Panc1 (cell line): ENCODE results near the gene MYLK. TPM values are rescaled to one million over a fixed set of nuclear protein-coding genes. Genes with fewer than 3 reads are reported as not detected.

ENCODE experiments used
- ATAC-seq: fragments of 200-7000 bp; cut with Tn5 transposase; 2 replicates; pipeline ENCODE4 v1.9.1; 2020; ENCODE audit warnings: mild to moderate bottlenecking, moderate library complexity
- BruUV-seq: library from RNA; stranded (reverse); fragments of 400-500 nt; replicated peaks from 2 replicates; lab custom pipeline; 2021; lab: Mats Ljungman, UMichigan
- CTCF ChIA-PET: fragments of 300-600 bp; sonication (Branson Sonifier 250); formaldehyde crosslinking; loops from one replicate; lab custom pipeline; 2022; ENCODE audit warnings: antibody characterized with exemption; lab: Charles Lee
- POLR2A ChIA-PET: fragments of 300-600 bp; sonication (Branson Sonifier 250); formaldehyde crosslinking; loops from one replicate; lab custom pipeline; 2022; ENCODE audit warnings: antibody characterized with exemption; lab: Charles Lee
- DNase-seq: peaks from one replicate; pipeline ENCODE4 v3.0.0-alpha.2; 2010; ENCODE audit warnings: low read depth, low spot score
- H3K27ac ChIP-seq: 2 replicates; pipeline ENCODE4 v1.5.1; 2011; ENCODE audit warnings: mild to moderate bottlenecking, low read length, inconsistent platforms
- H3K27me3 ChIP-seq: fragments of 200-500 bp; sonication (Bioruptor generic); 2 replicates; pipeline ENCODE4 v1.6.0; 2014; ENCODE audit warnings: low read length, inconsistent platforms; ENCODE audit not compliant: control insufficient read depth, insufficient read depth
- H3K36me3 ChIP-seq: fragments of 200-500 bp; sonication (Bioruptor generic); 2 replicates; pipeline ENCODE4 v1.5.1; 2014; ENCODE audit warnings: inconsistent platforms, mild to moderate bottlenecking, low read length, moderate library complexity; ENCODE audit not compliant: control insufficient read depth, insufficient read depth
- H3K4me1 ChIP-seq: 2 replicates; pipeline ENCODE4 v1.5.1; 2011; ENCODE audit warnings: inconsistent platforms, mild to moderate bottlenecking, low read length, moderate library complexity; ENCODE audit not compliant: control insufficient read depth, insufficient read depth
- H3K4me3 ChIP-seq, 2 experiments: 2 replicates each; pipeline ENCODE4 v1.5.1; 2011 to 2012; ENCODE audit warnings: low read depth in 2 of 2, low read length in 2 of 2, mild to moderate bottlenecking in 2 of 2, inconsistent platforms in 1 of 2, moderate library complexity in 1 of 2
- H3K9me3 ChIP-seq: fragments of 200-500 bp; sonication (Bioruptor generic); 2 replicates; pipeline ENCODE4 v1.5.1; 2014; ENCODE audit warnings: low read depth, mild to moderate bottlenecking, inconsistent platforms, low read length, moderate library complexity; ENCODE audit not compliant: control insufficient read depth, insufficient read depth
- POLR2AphosphoS5 ChIP-seq: IDR thresholded peaks from 2 replicates; pipeline ENCODE4 v1.6.1; 2012; ENCODE audit warnings: mild to moderate bottlenecking, low read depth, low read length, moderate library complexity
- SIN3A ChIP-seq: IDR thresholded peaks from 2 replicates; pipeline ENCODE4 v1.6.1; 2012; ENCODE audit warnings: low read depth, mild to moderate bottlenecking, low read length, moderate library complexity, borderline replicate concordance; ENCODE audit not compliant: insufficient read depth
- TCF7L2 ChIP-seq: IDR thresholded peaks from 2 replicates; pipeline ENCODE4 v1.6.1; 2011; ENCODE audit warnings: mild to moderate bottlenecking, low read depth, low read length, inconsistent platforms
- in situ Hi-C: cut with HindIII; loops from 2 replicates; pipeline ENCODE4 v1.10.0; 2016; ENCODE audit warnings: low sequenced_read_pairs, low pct_unique_long_range_greater_than_20kb
- intact Hi-C: fragments of 100-400 bp; cut with micrococcal nuclease; formaldehyde crosslinking; loops from one replicate; pipeline ENCODE4 v1.10.0; 2022; ENCODE audit not compliant: unreplicated experiment
- total RNA-seq: library from RNA; stranded (reverse); gene quantifications from one replicate; pipeline ENCODE4 v1.2.1, GENCODE V29; 2021; ENCODE audit not compliant: unreplicated experiment
- TF ChIP-seq, protein P1 (sequence below), 2 experiments: IDR thresholded peaks; 2 replicates each; pipeline ENCODE4 v1.6.1; 2011 to 2012; ENCODE audit warnings: low read depth in 2 of 2, control low read depth in 1 of 2, low read length in 1 of 2, mild to moderate bottlenecking in 1 of 2, moderate library complexity in 1 of 2; ENCODE audit not compliant: insufficient read depth in 1 of 2
- TF ChIP-seq, protein P2 (sequence below): fragments of 450-650 bp; IDR thresholded peaks from 2 replicates; pipeline ENCODE4 v1.5.1; 2017; ENCODE audit warnings: mild to moderate bottlenecking

Gene MYLK
- total RNA-seq, 1 experiment from 2014 or later, result 29.7 TPM

DNA sequence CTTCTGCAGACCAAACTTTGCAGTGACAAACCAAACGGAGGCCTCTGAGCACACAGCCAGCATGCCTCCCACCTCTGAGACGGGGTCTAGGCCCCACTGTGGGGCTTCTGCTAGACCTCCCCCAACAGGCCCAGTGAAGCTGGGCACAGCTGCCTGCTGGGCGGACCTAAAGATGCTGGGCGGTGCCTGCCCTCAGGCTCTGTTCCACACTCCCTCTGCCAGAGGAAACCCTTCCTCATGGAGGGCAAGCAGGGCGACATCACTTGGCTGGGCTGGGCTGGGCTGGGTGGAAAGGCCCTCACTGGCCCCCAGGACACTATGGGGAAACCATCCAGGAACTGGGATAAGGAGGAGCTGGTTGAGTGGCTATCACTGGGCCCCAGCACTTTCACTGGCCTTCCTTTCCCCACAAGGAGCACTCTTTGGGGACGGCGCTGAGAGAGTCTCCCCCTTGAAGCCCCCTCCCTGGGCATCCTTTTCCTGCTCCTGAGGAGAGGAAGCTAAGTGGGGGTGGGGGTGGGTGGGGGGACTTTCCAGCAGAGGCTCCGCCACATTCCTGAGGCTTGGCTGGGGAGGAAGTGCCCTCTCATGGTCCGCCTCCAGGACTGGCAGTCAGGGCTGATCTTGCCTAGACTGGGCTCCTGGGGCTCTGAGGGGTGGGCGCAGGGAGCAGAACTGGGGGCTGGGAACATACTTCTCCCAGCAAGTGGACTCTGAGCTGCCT is 201.2 kb downstream of the MYLK start:
- BruUV-seq, result no TSS peak
- ChIA-PET POLR2A (no interaction called here), CTCF (interaction anchor here (0.6 kb wide), 1 partner anchor 41 kb away, joined by 7 read pairs; no protein-coding TSS in a partner anchor)
- Histone ChIP-seq H3K9me3 (no peaks in the 10 kb centered on the region), H3K36me3 (no peaks in the 10 kb centered on the region), H3K27me3 (no peaks in the 10 kb centered on the region), H3K4me1 (no peaks in the 10 kb centered on the region), H3K4me3 (no peak overlapping the region), H3K27ac (no peak overlapping the region)
- TF ChIP-seq POLR2AphosphoS5, result no peak
- TF ChIP-seq, protein P1, sequence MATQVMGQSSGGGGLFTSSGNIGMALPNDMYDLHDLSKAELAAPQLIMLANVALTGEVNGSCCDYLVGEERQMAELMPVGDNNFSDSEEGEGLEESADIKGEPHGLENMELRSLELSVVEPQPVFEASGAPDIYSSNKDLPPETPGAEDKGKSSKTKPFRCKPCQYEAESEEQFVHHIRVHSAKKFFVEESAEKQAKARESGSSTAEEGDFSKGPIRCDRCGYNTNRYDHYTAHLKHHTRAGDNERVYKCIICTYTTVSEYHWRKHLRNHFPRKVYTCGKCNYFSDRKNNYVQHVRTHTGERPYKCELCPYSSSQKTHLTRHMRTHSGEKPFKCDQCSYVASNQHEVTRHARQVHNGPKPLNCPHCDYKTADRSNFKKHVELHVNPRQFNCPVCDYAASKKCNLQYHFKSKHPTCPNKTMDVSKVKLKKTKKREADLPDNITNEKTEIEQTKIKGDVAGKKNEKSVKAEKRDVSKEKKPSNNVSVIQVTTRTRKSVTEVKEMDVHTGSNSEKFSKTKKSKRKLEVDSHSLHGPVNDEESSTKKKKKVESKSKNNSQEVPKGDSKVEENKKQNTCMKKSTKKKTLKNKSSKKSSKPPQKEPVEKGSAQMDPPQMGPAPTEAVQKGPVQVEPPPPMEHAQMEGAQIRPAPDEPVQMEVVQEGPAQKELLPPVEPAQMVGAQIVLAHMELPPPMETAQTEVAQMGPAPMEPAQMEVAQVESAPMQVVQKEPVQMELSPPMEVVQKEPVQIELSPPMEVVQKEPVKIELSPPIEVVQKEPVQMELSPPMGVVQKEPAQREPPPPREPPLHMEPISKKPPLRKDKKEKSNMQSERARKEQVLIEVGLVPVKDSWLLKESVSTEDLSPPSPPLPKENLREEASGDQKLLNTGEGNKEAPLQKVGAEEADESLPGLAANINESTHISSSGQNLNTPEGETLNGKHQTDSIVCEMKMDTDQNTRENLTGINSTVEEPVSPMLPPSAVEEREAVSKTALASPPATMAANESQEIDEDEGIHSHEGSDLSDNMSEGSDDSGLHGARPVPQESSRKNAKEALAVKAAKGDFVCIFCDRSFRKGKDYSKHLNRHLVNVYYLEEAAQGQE (IDR thresholded peaks at IDR 0.05; ENCODE audit: insufficient read depth in 1 of 2, low read depth in 2 of 2, low read length in 1 of 2), result no peak
- TF ChIP-seq, protein P2, sequence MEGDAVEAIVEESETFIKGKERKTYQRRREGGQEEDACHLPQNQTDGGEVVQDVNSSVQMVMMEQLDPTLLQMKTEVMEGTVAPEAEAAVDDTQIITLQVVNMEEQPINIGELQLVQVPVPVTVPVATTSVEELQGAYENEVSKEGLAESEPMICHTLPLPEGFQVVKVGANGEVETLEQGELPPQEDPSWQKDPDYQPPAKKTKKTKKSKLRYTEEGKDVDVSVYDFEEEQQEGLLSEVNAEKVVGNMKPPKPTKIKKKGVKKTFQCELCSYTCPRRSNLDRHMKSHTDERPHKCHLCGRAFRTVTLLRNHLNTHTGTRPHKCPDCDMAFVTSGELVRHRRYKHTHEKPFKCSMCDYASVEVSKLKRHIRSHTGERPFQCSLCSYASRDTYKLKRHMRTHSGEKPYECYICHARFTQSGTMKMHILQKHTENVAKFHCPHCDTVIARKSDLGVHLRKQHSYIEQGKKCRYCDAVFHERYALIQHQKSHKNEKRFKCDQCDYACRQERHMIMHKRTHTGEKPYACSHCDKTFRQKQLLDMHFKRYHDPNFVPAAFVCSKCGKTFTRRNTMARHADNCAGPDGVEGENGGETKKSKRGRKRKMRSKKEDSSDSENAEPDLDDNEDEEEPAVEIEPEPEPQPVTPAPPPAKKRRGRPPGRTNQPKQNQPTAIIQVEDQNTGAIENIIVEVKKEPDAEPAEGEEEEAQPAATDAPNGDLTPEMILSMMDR, result no peak
- TF ChIP-seq TCF7L2, result no peak
- no peak for TF ChIP-seq SIN3A
- intact Hi-C loops, result no loop called here
- DNase-seq (no peak), ATAC-seq (no peak)
- in situ Hi-C loops, result no loop called here

DNA sequence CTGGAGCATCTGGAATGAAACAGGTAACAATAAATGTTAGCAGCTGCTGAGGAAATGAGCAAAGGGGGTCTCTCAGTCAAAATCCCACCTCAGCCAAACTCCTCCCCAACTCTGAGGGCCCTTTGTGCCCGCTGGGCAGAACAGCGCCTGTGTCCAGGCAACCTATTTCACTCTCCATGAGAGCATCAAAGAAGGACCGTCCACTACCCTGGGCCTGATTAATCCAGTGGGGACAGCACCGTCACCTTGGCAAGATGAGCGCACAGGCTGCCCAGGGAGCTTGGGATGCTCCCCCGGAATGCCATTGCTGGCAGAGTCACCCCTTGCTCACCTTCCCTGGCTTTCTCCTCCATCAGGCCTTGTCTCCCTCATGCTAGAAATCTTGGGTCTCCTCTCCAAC is 201.8 kb downstream of the MYLK start:
- Histone ChIP-seq H3K36me3 (no peaks in the 10 kb centered on the region), H3K4me3 (no peak overlapping the region), H3K27ac (no peak overlapping the region), H3K9me3 (no peaks in the 10 kb centered on the region), H3K4me1 (no peaks in the 10 kb centered on the region), H3K27me3 (no peaks in the 10 kb centered on the region)
- ATAC-seq (no peak), DNase-seq (no peak)
- no TSS peak for BruUV-seq
- intact Hi-C loops, result no loop called here
- TF ChIP-seq, protein P1 (IDR thresholded peaks at IDR 0.05; ENCODE audit: insufficient read depth in 1 of 2, low read depth in 2 of 2, low read length in 1 of 2), result no peak
- no peak for TF ChIP-seq TCF7L2
- in situ Hi-C loops, result no loop called here
- ChIA-PET POLR2A (no interaction called here), CTCF (no interaction called here)
